Chondrocyte (in vitro differentiated cells): ENCODE data around the gene CRYL1. TPM values are rescaled to one million over a fixed set of nuclear protein-coding genes. Genes with fewer than 3 reads are reported as not detected.
A peak's percentile ranks its signal among the peaks of the same experiment; 100 is the strongest.

ENCODE experiments used
- DNase-seq: peaks from one replicate; pipeline ENCODE4 v3.0.0; 2021; ENCODE audit warnings: mixed read lengths, low spot score
- H3K27ac Mint-ChIP-seq: one replicate; pipeline ENCODE4 v1.8.0; 2021; ENCODE audit warnings: mild to moderate bottlenecking, moderate library complexity, mixed read lengths; ENCODE audit not compliant: unreplicated experiment
- H3K27me3 Mint-ChIP-seq: 2 replicates; pipeline ENCODE4 v1.8.0; 2021; ENCODE audit warnings: low read depth, mixed read lengths
- H3K36me3 Mint-ChIP-seq: 2 replicates; pipeline ENCODE4 v1.8.0; 2021; ENCODE audit warnings: low read depth, mixed read lengths
- H3K4me1 Mint-ChIP-seq: 2 replicates; pipeline ENCODE4 v1.8.0; 2021; ENCODE audit warnings: low read depth, mild to moderate bottlenecking, mixed read lengths
- H3K4me3 Mint-ChIP-seq: one replicate; pipeline ENCODE4 v1.8.0; 2021; ENCODE audit warnings: mild to moderate bottlenecking, moderate library complexity, mixed read lengths; ENCODE audit not compliant: unreplicated experiment
- H3K9me3 Mint-ChIP-seq: 2 replicates; pipeline ENCODE4 v1.8.0; 2021; ENCODE audit warnings: low read depth, mixed read lengths
- microRNA-seq: library from miRNA; unstranded; fragments of <30 nt; microRNA quantifications from one replicate; pipeline ENCODE4 v1.2.0, GENCODE V29; 2020; ENCODE audit warnings: borderline number of aligned reads
- total RNA-seq: library from RNA; stranded (reverse); gene quantifications from 3 replicates; pipeline ENCODE4 v1.2.1, GENCODE V29; 2021
- TF ChIP-seq, protein P1 (sequence below): fragments of 200-600 bp; sonication (generic); IDR thresholded peaks from 2 replicates; pipeline ENCODE4 v1.5.0; 2021; ENCODE audit warnings: antibody characterized with exemption, mild to moderate bottlenecking, moderate library complexity

CRYL1 gene
- total RNA-seq, 1 donor from 2014 or later = 17.0 TPM

DNA sequence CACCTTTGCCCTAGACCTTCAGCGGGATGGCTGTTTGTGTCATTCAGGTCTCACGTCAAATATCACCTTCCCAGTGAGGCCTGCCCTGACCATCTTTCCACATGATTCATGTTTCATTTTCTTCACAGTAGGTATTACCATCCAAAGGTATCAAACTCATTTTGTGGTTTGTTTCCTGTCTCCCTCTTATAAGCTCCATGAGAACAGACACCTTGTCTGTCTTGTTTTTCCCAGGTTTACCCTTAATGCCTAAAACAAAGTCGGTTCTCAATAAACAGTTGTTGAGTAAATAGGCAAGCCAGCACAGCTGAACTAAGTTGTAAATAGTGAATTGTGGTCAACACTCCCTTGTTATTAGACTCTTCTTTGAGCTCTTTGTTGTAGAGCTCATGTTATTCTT is 170.9 kb downstream of the CRYL1 start:
- H3K36me3 Mint-ChIP-seq = no peaks in the 10 kb centered on the region
- TF ChIP-seq, protein P1, sequence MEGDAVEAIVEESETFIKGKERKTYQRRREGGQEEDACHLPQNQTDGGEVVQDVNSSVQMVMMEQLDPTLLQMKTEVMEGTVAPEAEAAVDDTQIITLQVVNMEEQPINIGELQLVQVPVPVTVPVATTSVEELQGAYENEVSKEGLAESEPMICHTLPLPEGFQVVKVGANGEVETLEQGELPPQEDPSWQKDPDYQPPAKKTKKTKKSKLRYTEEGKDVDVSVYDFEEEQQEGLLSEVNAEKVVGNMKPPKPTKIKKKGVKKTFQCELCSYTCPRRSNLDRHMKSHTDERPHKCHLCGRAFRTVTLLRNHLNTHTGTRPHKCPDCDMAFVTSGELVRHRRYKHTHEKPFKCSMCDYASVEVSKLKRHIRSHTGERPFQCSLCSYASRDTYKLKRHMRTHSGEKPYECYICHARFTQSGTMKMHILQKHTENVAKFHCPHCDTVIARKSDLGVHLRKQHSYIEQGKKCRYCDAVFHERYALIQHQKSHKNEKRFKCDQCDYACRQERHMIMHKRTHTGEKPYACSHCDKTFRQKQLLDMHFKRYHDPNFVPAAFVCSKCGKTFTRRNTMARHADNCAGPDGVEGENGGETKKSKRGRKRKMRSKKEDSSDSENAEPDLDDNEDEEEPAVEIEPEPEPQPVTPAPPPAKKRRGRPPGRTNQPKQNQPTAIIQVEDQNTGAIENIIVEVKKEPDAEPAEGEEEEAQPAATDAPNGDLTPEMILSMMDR = no peak

DNA sequence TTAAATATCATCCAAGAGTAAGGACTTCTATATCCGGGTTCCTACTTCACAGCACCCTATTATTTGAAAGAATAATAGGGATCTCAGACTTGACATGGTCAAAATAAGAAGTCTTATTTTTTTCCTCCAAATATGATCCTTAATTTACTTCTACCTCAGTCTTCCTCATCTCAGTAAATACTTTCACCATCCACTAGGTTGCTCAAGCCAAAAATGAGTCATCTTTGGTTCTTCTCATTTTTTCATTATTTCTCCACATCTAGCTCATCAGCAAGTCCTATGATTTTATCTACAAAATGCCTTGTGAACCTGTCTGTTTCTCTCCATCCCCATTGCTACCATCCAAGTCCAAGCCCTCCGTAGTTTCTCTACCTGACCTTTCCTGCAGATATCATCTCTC is 171.7 kb downstream of the CRYL1 start:
- TF ChIP-seq, protein P1 = peak; percentile 27
- no peak for DNase-seq
- no peaks in the 10 kb centered on the region for H3K36me3 Mint-ChIP-seq
- H3K4me1 Mint-ChIP-seq = no peaks in the 10 kb centered on the region
- no peak overlapping the region for H3K4me3 Mint-ChIP-seq
- no peaks in the 10 kb centered on the region for H3K9me3 Mint-ChIP-seq
- H3K27ac Mint-ChIP-seq = no peak overlapping the region
- H3K27me3 Mint-ChIP-seq = peaks cover 3% of the 10 kb centered on the region

More for the DNA sequence above, 170.9 kb downstream of the CRYL1 start:
- H3K27me3 Mint-ChIP-seq = peaks cover 3% of the 10 kb centered on the region
- no peak overlapping the region for H3K27ac Mint-ChIP-seq
- no peak for DNase-seq
- peaks cover 3% of the 10 kb centered on the region for H3K4me1 Mint-ChIP-seq
- no peaks in the 10 kb centered on the region for H3K9me3 Mint-ChIP-seq
- H3K4me3 Mint-ChIP-seq = no peak overlapping the region

Small RNA genes within 50 kb of the gene (microRNA-seq; reads per million reads assigned to microRNA genes)
- not detected for gene MIR4499

Other genes starting within 250 kb of the CRYL1 start
- gene IFT88, start 41.3 kb upstream of the CRYL1 start, total RNA-seq = 5.9 to 7.0 TPM (median 6.7 TPM) in 3 replicates
- gene IL17D, start 177.8 kb upstream of the CRYL1 start, total RNA-seq = 6.0 to 12.3 TPM (median 12.1 TPM) in 3 replicates
- gene EEF1AKMT1, start 248.1 kb upstream of the CRYL1 start, total RNA-seq = 9.4 to 12.7 TPM (median 10.1 TPM) in 3 replicates